ENCODE data around the gene ADGRF1. TPM values are rescaled to one million over a fixed set of nuclear protein-coding genes. Genes with fewer than 3 reads are reported as not detected.

The ADGRF1 gene
- total RNA-seq, 1 experiment from 2014 or later = 104 TPM

- no peaks in the 10 kb centered on the region for H4K20me1 ChIP-seq (ENCODE audit: low read length)
- TF ChIP-seq EZH2 (IDR thresholded peaks at IDR 0.05; ENCODE audit: low read length, unreplicated experiment) (no peak), EZH2phosphoT487 (IDR thresholded peaks at IDR 0.05; ENCODE audit: borderline replicate concordance, low read length) (no peak)
- TF ChIP-seq, protein P1, sequence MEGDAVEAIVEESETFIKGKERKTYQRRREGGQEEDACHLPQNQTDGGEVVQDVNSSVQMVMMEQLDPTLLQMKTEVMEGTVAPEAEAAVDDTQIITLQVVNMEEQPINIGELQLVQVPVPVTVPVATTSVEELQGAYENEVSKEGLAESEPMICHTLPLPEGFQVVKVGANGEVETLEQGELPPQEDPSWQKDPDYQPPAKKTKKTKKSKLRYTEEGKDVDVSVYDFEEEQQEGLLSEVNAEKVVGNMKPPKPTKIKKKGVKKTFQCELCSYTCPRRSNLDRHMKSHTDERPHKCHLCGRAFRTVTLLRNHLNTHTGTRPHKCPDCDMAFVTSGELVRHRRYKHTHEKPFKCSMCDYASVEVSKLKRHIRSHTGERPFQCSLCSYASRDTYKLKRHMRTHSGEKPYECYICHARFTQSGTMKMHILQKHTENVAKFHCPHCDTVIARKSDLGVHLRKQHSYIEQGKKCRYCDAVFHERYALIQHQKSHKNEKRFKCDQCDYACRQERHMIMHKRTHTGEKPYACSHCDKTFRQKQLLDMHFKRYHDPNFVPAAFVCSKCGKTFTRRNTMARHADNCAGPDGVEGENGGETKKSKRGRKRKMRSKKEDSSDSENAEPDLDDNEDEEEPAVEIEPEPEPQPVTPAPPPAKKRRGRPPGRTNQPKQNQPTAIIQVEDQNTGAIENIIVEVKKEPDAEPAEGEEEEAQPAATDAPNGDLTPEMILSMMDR (conservative IDR thresholded peaks at IDR 0.05; ENCODE audit: low read depth, low read length) = no peak
- H3K9me2 ChIP-seq (replicated peaks; ENCODE audit: low read length) = no peaks in the 10 kb centered on the region
- no peak overlapping the region for H2AFZ ChIP-seq (ENCODE audit: low read length)
- no peak overlapping the region for H3K4me2 ChIP-seq (ENCODE audit: low read length)
- ChIA-PET POLR2A (ENCODE audit: unreplicated experiment) (interaction anchor here (0.6 kb wide), 1 partner anchor 239 kb away, joined by 3 read pairs; no protein-coding TSS in a partner anchor), CTCF (interaction anchor here (0.6 kb wide), 1 partner anchor 624 kb away, joined by 3 read pairs; no protein-coding TSS in a partner anchor)
- no peak overlapping the region for H3K4me3 ChIP-seq (ENCODE audit: low read length)
- H3F3A ChIP-seq (ENCODE audit: low read length, unreplicated experiment) = no peaks in the 10 kb centered on the region
- no peak overlapping the region for H3K9ac ChIP-seq (ENCODE audit: low read length)
- H3K27ac ChIP-seq (ENCODE audit: low read length) = no peak overlapping the region; the same call in 1 of the 2 replicates
- H3K9me3 ChIP-seq (ENCODE audit: low read length) = no peaks in the 10 kb centered on the region
- ATAC-seq (no peak; the same call in 1 of the 2 replicates), DNase-seq (peak; percentile 65)
- H3K4me1 ChIP-seq (ENCODE audit: insufficient read depth, low read length) = peaks cover 47% of the 10 kb centered on the region
- no peaks in the 10 kb centered on the region for H3K36me3 ChIP-seq (ENCODE audit: low read depth, low read length)
- no peaks in the 10 kb centered on the region for H3K79me2 ChIP-seq (ENCODE audit: low read length)
- BruUV-seq (replicated peaks) = no TSS peak
- intact Hi-C loops (cut with micrococcal nuclease) = no loop called here
- H3K27me3 ChIP-seq (ENCODE audit: low read length) = no peaks in the 10 kb centered on the region
Measured at GRCh38 chr6:47066418-47066817, 24.3 kb upstream of the ADGRF1 start.

GRCh38 chr6:47064274-47064673 lies 22.1 kb upstream of the ADGRF1 start:
- no TSS peak for BruUV-seq (replicated peaks)
- Histone ChIP-seq H3K27me3 (ENCODE audit: low read length) (no peaks in the 10 kb centered on the region), H3K9ac (ENCODE audit: low read length) (peak overlapping the region; percentile 39), H4K20me1 (ENCODE audit: low read length) (no peaks in the 10 kb centered on the region), H3K4me2 (ENCODE audit: low read length) (peak overlapping the region; percentile 16), H3K4me1 (ENCODE audit: insufficient read depth, low read length) (peaks cover 57% of the 10 kb centered on the region), H3F3A (ENCODE audit: low read length, unreplicated experiment) (no peaks in the 10 kb centered on the region), H3K79me2 (ENCODE audit: low read length) (no peaks in the 10 kb centered on the region), H3K36me3 (ENCODE audit: low read depth, low read length) (no peaks in the 10 kb centered on the region), H3K4me3 (ENCODE audit: low read length) (no peak overlapping the region), H3K9me2 (replicated peaks; ENCODE audit: low read length) (no peaks in the 10 kb centered on the region), H3K9me3 (ENCODE audit: low read length) (no peaks in the 10 kb centered on the region), H2AFZ (ENCODE audit: low read length) (peak overlapping the region; percentile 7; the same call in 1 of the 2 replicates), H3K27ac (ENCODE audit: low read length) (peak overlapping the region; percentile 77)
- intact Hi-C loops (cut with micrococcal nuclease) = no loop called here
- DNase-seq (peak; percentile 88), ATAC-seq (peak; percentile 83)
- CTCF ChIA-PET = no interaction called here
- TF ChIP-seq, protein P1 (conservative IDR thresholded peaks at IDR 0.05; ENCODE audit: low read depth, low read length) = no peak
- TF ChIP-seq EZH2 (IDR thresholded peaks at IDR 0.05; ENCODE audit: low read length, unreplicated experiment) (no peak), EZH2phosphoT487 (IDR thresholded peaks at IDR 0.05; ENCODE audit: borderline replicate concordance, low read length) (no peak)
- POLR2A ChIA-PET (ENCODE audit: unreplicated experiment) = no interaction called here

DNA sequence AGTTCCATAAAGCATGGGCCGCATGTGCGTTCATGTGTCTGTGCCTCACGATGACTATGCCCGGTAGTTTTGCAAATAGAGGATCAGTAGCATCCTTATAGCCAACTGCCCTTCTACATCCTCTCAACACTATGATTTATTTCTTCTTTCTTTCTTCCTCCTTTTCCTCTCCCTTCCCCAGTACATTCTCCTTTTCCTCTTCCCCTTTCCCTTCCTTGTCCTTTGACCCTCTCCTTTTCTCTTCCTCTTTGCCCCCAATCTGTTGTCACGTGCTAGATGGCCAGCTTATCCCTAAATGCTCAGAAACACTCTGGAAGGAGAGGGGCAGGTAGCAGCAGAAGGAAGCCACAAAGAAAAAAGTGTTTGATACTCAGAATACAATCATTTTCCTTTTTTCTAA lies 20.2 kb upstream of the ADGRF1 start:
- no peaks in the 10 kb centered on the region for H3K36me3 ChIP-seq (ENCODE audit: low read depth, low read length)
- ChIA-PET CTCF (no interaction called here), POLR2A (ENCODE audit: unreplicated experiment) (no interaction called here)
- H3K4me1 ChIP-seq (ENCODE audit: insufficient read depth, low read length) = peaks cover 69% of the 10 kb centered on the region
- TF ChIP-seq EZH2 (IDR thresholded peaks at IDR 0.05; ENCODE audit: low read length, unreplicated experiment) = no peak
- no peak for TF ChIP-seq EZH2phosphoT487 (IDR thresholded peaks at IDR 0.05; ENCODE audit: borderline replicate concordance, low read length)
- TF ChIP-seq, protein P1 (conservative IDR thresholded peaks at IDR 0.05; ENCODE audit: low read depth, low read length) = no peak
- no peak overlapping the region for H3K4me3 ChIP-seq (ENCODE audit: low read length)
- no TSS peak for BruUV-seq (replicated peaks)
- no peak overlapping the region for H3K9ac ChIP-seq (ENCODE audit: low read length)
- H3K27ac ChIP-seq (ENCODE audit: low read length) = 0 out of 2 replicates have a peak overlapping the region, but pooled peaks have one; percentile 43
- no peak for ATAC-seq
- H3K79me2 ChIP-seq (ENCODE audit: low read length) = no peaks in the 10 kb centered on the region
- H3K9me3 ChIP-seq (ENCODE audit: low read length) = no peaks in the 10 kb centered on the region
- no peak overlapping the region for H3K4me2 ChIP-seq (ENCODE audit: low read length)
- H3K9me2 ChIP-seq (replicated peaks; ENCODE audit: low read length) = no peaks in the 10 kb centered on the region
- no peak overlapping the region for H2AFZ ChIP-seq (ENCODE audit: low read length)
- intact Hi-C loops (cut with micrococcal nuclease) = no loop called here
- peaks cover 8% of the 10 kb centered on the region for H3F3A ChIP-seq (ENCODE audit: low read length, unreplicated experiment)
- no peaks in the 10 kb centered on the region for H3K27me3 ChIP-seq (ENCODE audit: low read length)
- no peaks in the 10 kb centered on the region for H4K20me1 ChIP-seq (ENCODE audit: low read length)
- no peak for DNase-seq

Measured in PC-3 (cell line).